ENCODE results near the gene CYP19A1. TPM values are rescaled to one million over a fixed set of nuclear protein-coding genes. Genes with fewer than 3 reads are reported as not detected.

CYP19A1 gene
- total RNA-seq, 1 donor from 2014 or later, result not detected

DNA sequence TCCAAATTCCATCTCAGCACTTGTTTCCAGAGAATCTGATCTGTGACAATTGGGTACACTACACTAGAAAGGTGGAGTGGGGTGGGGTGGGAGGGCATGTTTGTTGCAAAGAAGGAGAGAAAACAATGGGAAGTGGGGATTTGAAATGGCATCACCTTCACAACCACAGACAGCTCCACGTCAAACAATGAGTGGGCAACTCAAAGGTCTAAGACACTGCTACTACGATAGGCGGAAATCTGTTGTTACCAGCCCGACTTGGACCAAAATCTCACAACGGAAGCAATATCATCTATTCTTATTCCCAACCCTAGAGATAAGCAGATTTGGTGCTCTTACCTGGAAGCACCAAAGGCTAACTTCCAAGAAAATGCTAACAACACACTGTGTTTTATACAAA lies 3.3 kb downstream of the CYP19A1 start:
- Mint-ChIP-seq H3K4me3 (ENCODE audit: unreplicated experiment) (no peak overlapping the region), H3K36me3 (ENCODE audit: unreplicated experiment) (peaks cover 5% of the 10 kb centered on the region), H3K27ac (ENCODE audit: unreplicated experiment) (no peak overlapping the region), H3K9me3 (ENCODE audit: unreplicated experiment) (peaks cover 1% of the 10 kb centered on the region), H3K27me3 (ENCODE audit: unreplicated experiment) (peaks cover 4% of the 10 kb centered on the region), H3K4me1 (ENCODE audit: low read depth, unreplicated experiment) (no peaks in the 10 kb centered on the region)
- no peak for TF ChIP-seq CTCF (IDR thresholded peaks at IDR 0.05; ENCODE audit: partially characterized antibody, unreplicated experiment)
- DNase-seq, result no peak

- H3K4me3 Mint-ChIP-seq (ENCODE audit: unreplicated experiment), result no peak overlapping the region
- H3K9me3 Mint-ChIP-seq (ENCODE audit: unreplicated experiment), result no peaks in the 10 kb centered on the region
- H3K27me3 Mint-ChIP-seq (ENCODE audit: unreplicated experiment), result peaks cover 3% of the 10 kb centered on the region
- H3K27ac Mint-ChIP-seq (ENCODE audit: unreplicated experiment), result no peak overlapping the region
- no peak for TF ChIP-seq CTCF (IDR thresholded peaks at IDR 0.05; ENCODE audit: partially characterized antibody, unreplicated experiment)
- no peaks in the 10 kb centered on the region for H3K4me1 Mint-ChIP-seq (ENCODE audit: low read depth, unreplicated experiment)
- no peak for DNase-seq
- peaks cover 5% of the 10 kb centered on the region for H3K36me3 Mint-ChIP-seq (ENCODE audit: unreplicated experiment)
Observed at GRCh38 chr15:51334011-51334451, 4.4 kb downstream of the CYP19A1 start.

GRCh38 chr15:51333571-51333970 lies 4.8 kb downstream of the CYP19A1 start:
- peaks cover 3% of the 10 kb centered on the region for H3K27me3 Mint-ChIP-seq (ENCODE audit: unreplicated experiment)
- no peak for TF ChIP-seq CTCF (IDR thresholded peaks at IDR 0.05; ENCODE audit: partially characterized antibody, unreplicated experiment)
- no peaks in the 10 kb centered on the region for H3K4me1 Mint-ChIP-seq (ENCODE audit: low read depth, unreplicated experiment)
- peaks cover 5% of the 10 kb centered on the region for H3K36me3 Mint-ChIP-seq (ENCODE audit: unreplicated experiment)
- no peaks in the 10 kb centered on the region for H3K9me3 Mint-ChIP-seq (ENCODE audit: unreplicated experiment)
- H3K4me3 Mint-ChIP-seq (ENCODE audit: unreplicated experiment), result no peak overlapping the region
- H3K27ac Mint-ChIP-seq (ENCODE audit: unreplicated experiment), result no peak overlapping the region
- DNase-seq, result no peak

- no peaks in the 10 kb centered on the region for H3K4me1 Mint-ChIP-seq (ENCODE audit: low read depth, unreplicated experiment)
- no peak for TF ChIP-seq CTCF (IDR thresholded peaks at IDR 0.05; ENCODE audit: partially characterized antibody, unreplicated experiment)
- peaks cover 3% of the 10 kb centered on the region for H3K27me3 Mint-ChIP-seq (ENCODE audit: unreplicated experiment)
- H3K9me3 Mint-ChIP-seq (ENCODE audit: unreplicated experiment), result no peaks in the 10 kb centered on the region
- no peak overlapping the region for H3K4me3 Mint-ChIP-seq (ENCODE audit: unreplicated experiment)
- H3K27ac Mint-ChIP-seq (ENCODE audit: unreplicated experiment), result no peak overlapping the region
- peaks cover 5% of the 10 kb centered on the region for H3K36me3 Mint-ChIP-seq (ENCODE audit: unreplicated experiment)
- DNase-seq, result no peak
Observed at GRCh38 chr15:51332206-51333147, 5.9 kb downstream of the CYP19A1 start.

GRCh38 chr15:51331141-51331540 lies 7.3 kb downstream of the CYP19A1 start:
- Mint-ChIP-seq H3K4me1 (ENCODE audit: low read depth, unreplicated experiment) (no peaks in the 10 kb centered on the region), H3K9me3 (ENCODE audit: unreplicated experiment) (no peaks in the 10 kb centered on the region), H3K36me3 (ENCODE audit: unreplicated experiment) (peaks cover 5% of the 10 kb centered on the region), H3K27ac (ENCODE audit: unreplicated experiment) (no peak overlapping the region), H3K27me3 (ENCODE audit: unreplicated experiment) (peaks cover 3% of the 10 kb centered on the region), H3K4me3 (ENCODE audit: unreplicated experiment) (no peak overlapping the region)
- DNase-seq, result no peak
- no peak for TF ChIP-seq CTCF (IDR thresholded peaks at IDR 0.05; ENCODE audit: partially characterized antibody, unreplicated experiment)
